Heart right ventricle (tissue), 16 donors: Measurements from ENCODE around the gene ASPSCR1. TPM values are rescaled to one million over a fixed set of nuclear protein-coding genes. Genes with fewer than 3 reads are reported as not detected.

Experiments
- ATAC-seq, 8 donors: fragments of 200-7000 bp; cut with Tn5 transposase; one replicate each; pipeline ENCODE4 v1.9.1; 2020; ENCODE audit warnings: mild to moderate bottlenecking in 8 of 8, moderate library complexity in 8 of 8, moderate number of reproducible peaks in 1 of 8
- DNase-seq, 2 donors: peaks; one replicate each; pipeline ENCODE4 v3.0.0-alpha.2; 2020
- H3K27ac ChIP-seq, 10 donors: fragments of 200-600 bp; sonication (generic) in 2 of 10; one replicate each; pipeline versions ENCODE4 v1.5.0 to v1.8.0; 2020 to 2022; ENCODE audit warnings: mild to moderate bottlenecking in 3 of 10
- H3K27me3 ChIP-seq, 7 donors: fragments of 200-600 bp; one replicate each; pipeline ENCODE4 v1.8.0; 2021 to 2022; ENCODE audit warnings: mild to moderate bottlenecking in 2 of 7
- H3K36me3 ChIP-seq, 9 donors: fragments of 200-600 bp; sonication (generic) in 1 of 9; one replicate each; pipeline versions ENCODE4 v1.5.0 to v1.8.0; 2020 to 2022; ENCODE audit warnings: mild to moderate bottlenecking in 2 of 9
- H3K4me1 ChIP-seq, 9 donors: fragments of 200-600 bp; sonication (generic) in 1 of 9; one replicate each; pipeline versions ENCODE4 v1.5.0 to v1.8.0; 2020 to 2022; ENCODE audit warnings: mild to moderate bottlenecking in 4 of 9
- H3K4me3 ChIP-seq, 10 donors: fragments of 200-600 bp; sonication (generic) in 2 of 10; one replicate each; pipeline versions ENCODE4 v1.5.0 to v1.8.0; 2020 to 2022; ENCODE audit warnings: mild to moderate bottlenecking in 7 of 10, moderate library complexity in 2 of 10
- H3K9me3 ChIP-seq, 11 donors: fragments of 200-600 bp in 10 of 11; sonication (generic) in 2 of 11; one replicate each; pipeline versions ENCODE4 v1.5.0 to v1.8.0; 2013 to 2022; ENCODE audit warnings: mild to moderate bottlenecking in 2 of 11, control low read depth in 1 of 11, moderate library complexity in 1 of 11
- CTCF ChIP-seq, 9 donors: fragments of 200-600 bp; sonication (generic) in 2 of 9; IDR thresholded peaks; one replicate each; pipeline versions ENCODE4 v1.5.0 to v1.8.0; 2021 to 2022; ENCODE audit warnings: antibody characterized with exemption in 9 of 9, mild to moderate bottlenecking in 5 of 9, moderate library complexity in 1 of 9
- WGBS, 2 donors: extraction: QIAGEN DNeasy Blood & Tissue Kit; methylation state at CpG; one replicate each; pipeline ENCODE4 v1.1.7; 2013; ENCODE audit warnings: inconsistent platforms in 1 of 2; 5-methylcytosine and 5-hydroxymethylcytosine counted together
- intact Hi-C, 10 donors: fragments of 100-400 bp; cut with DNase I; formaldehyde crosslinking; loops; one replicate each; pipeline versions ENCODE4 v1.11.1 to v1.14.2; 2022
- polyA plus RNA-seq, 2 donors: library from polyadenylated mRNA; stranded (reverse); fragments of 200-250 nt; gene quantifications; one replicate each; pipeline ENCODE4 v1.2.3, GENCODE V29; 2013
- total RNA-seq, 10 donors: library from RNA; stranded (reverse); fragmentation: NEBNext Ultra II Directional in 3 of 10; extraction: Animal tissue kit (Norgen Biotek cat#: 25700) in 3 of 10; gene quantifications; one replicate each; pipeline versions ENCODE4 v1.2.1 to v1.2.4, GENCODE V29; 2021 to 2023
- donor health status: Arrhythmogenic right ventricular cardiomyopathy.
- donor health status: ischemic (EF 13 %, LVEDD 7.1; RV severe dilation, severe dysfunction).
- donor health status: healthy with polysubstance abuse.
- donor health status: DM: no; HTN: yes; CAD: no.
- donor health status: DM: no; HTN: no; CAD: no.
- donor health status: ischemic (EF 25% LVEDD 6.9; RV normal size, moderate dysfunction).
- donor health status: ischemic (EF 25% LVEDD 5.7; RV mildly dilated, moderate dysfunction).
- donor health status: healthy.
- donor health status: DM: yes; HTN: yes; CAD: no.
- donor health status: Ischemic cardiomyopathy.
- donor health status: ischemic (EF 35%, LVEDD 5.7; RV mildly dilated, moderate dysfunction).
- donor health status: nonischemic (EF 11% LVEDD 7.7; RV severe dilation, severe dysfunction).
- donor health status: DM: yes; HTN: yes; CAD: no.
- donor health status: PGD.
- donor health status: ischemic (EF 29% LVEDD 5.4; RV normal size, mild dysfunction).
- donor health status: nonischemic (EF 23%, LVEDD 6.1; RV moderate dilation, normal function).

Gene ASPSCR1
- total and polyA plus RNA-seq, 12 donors, result 19.9 to 115 (median 25.1) TPM

GRCh38 chr17:81934850-81935708 lies 42.4 kb upstream of the ASPSCR1 start:
- Histone ChIP-seq H3K27ac (no peak overlapping the region), H3K27me3 (peaks cover 0 to 29% (median 2%) of the 10 kb centered on the region in 7 donors), H3K4me1 (peaks cover 6 to 32% (median 19%) of the 10 kb centered on the region in 9 donors), H3K4me3 (no peak overlapping the region), H3K36me3 (no peaks in the 10 kb centered on the region), H3K9me3 (no peaks in the 10 kb centered on the region)
- intact Hi-C loops, result no loop called here
- TF ChIP-seq CTCF (IDR thresholded peaks at IDR 0.05), result no peak
- no peak for DNase-seq
- WGBS, 2 donors, result 93 to 94% methylated on average over 38 of the region's 38 CpGs
- no peak for ATAC-seq

GRCh38 chr17:81935709-81936084 lies 41.7 kb upstream of the ASPSCR1 start:
- Histone ChIP-seq H3K27me3 (peaks cover 0 to 24% (median 2%) of the 10 kb centered on the region in 7 donors), H3K4me3 (no peak overlapping the region), H3K36me3 (no peaks in the 10 kb centered on the region), H3K9me3 (no peaks in the 10 kb centered on the region), H3K27ac (no peak overlapping the region), H3K4me1 (peaks cover 12 to 38% (median 23%) of the 10 kb centered on the region in 9 donors)
- TF ChIP-seq CTCF (IDR thresholded peaks at IDR 0.05), result no peak
- DNase-seq, result no peak
- 89 to 94% methylated on average over 6 of the region's 6 CpGs for WGBS, 2 donors
- intact Hi-C loops, result no loop called here
- no peak for ATAC-seq

- Histone ChIP-seq H3K27me3 (peaks cover 0 to 21% (median 9%) of the 10 kb centered on the region in 7 donors), H3K27ac (peak overlapping the region in 6 of 10 donors; percentile 36 to 85 (median 78)), H3K4me1 (peaks cover 17 to 49% (median 25%) of the 10 kb centered on the region in 9 donors), H3K4me3 (no peak overlapping the region), H3K36me3 (no peaks in the 10 kb centered on the region), H3K9me3 (no peaks in the 10 kb centered on the region)
- intact Hi-C loops, result no loop called here
- WGBS, 2 donors, result 69 to 71% methylated on average over 15 of the region's 15 CpGs
- no peak for DNase-seq
- ATAC-seq, result peak in 1 of 8 donors; percentile 1
- no peak for TF ChIP-seq CTCF (IDR thresholded peaks at IDR 0.05)
Observed at GRCh38 chr17:81939218-81939617, 38.2 kb upstream of the ASPSCR1 start.

- H3K4me1 ChIP-seq, result peaks cover 17 to 49% (median 25%) of the 10 kb centered on the region in 9 donors
- peak overlapping the region in 9 of 10 donors; percentile 42 to 85 (median 79) for H3K27ac ChIP-seq
- H3K36me3 ChIP-seq, result no peaks in the 10 kb centered on the region
- H3K9me3 ChIP-seq, result no peaks in the 10 kb centered on the region
- DNase-seq (peak; percentile 62 to 70), ATAC-seq (peak; percentile 11 to 56 (median 23))
- WGBS, 2 donors, result 55 to 61% methylated on average over 21 of the region's 21 CpGs
- H3K27me3 ChIP-seq, result peaks cover 0 to 21% (median 9%) of the 10 kb centered on the region in 7 donors
- intact Hi-C loops, result no loop called here
- H3K4me3 ChIP-seq, result peak overlapping the region in 4 of 10 donors; percentile 16 to 30 (median 20)
- no peak for TF ChIP-seq CTCF (IDR thresholded peaks at IDR 0.05)
Observed at GRCh38 chr17:81939881-81940385, 37.5 kb upstream of the ASPSCR1 start.
